Activated CD4-positive, alpha-beta T cell treated with anti-CD3 and anti-CD28 coated beads, Interleukin-10, Interleukin-2, amounts not matched to agents 100 ng/mL and 50 ng/mL, durations not matched to agents 16 hours and 8 hours (primary cell): ENCODE data around the gene ACAP3.
A peak's percentile ranks its signal among the peaks of the same experiment; 100 is the strongest.

Experiments used
- DNase-seq: peaks from one replicate; pipeline ENCODE4 v3.0.0-alpha.2; 2020

ACAP3 gene

DNA sequence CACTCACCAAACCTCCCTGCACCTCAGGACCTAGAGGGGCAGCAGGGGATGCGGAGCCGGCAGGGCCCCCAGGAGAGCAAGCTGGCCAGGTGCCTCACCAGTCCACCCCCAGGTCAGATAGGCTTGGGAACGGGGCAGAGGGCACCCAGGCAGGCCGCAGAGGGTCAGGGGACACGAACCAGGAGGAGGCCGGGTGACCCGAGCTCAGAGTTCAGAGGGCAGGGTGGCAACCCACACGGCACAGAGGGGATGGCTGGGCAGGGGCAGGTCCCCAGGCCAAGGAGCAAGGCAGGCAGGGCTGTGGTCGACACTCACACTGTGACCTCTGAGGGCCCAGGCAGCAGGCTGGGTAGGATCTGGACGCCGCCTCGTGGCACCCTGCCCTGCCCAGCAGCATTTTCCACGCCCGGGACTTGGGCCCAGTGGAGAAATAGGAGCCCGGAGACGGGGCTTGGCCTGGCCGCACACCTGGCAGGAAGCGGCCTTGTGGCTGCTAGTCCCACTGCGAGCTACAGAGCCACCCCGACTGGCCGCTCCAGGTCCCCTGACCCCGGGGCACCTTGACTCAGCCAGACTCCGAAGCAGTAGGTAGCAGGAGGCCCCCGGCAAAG is 36.2 kb upstream of the ACAP3 start:
- DNase-seq = no peak

GRCh38 chr1:1342584-1343115 is 34.9 kb upstream of the ACAP3 start:
- no peak for DNase-seq

DNA sequence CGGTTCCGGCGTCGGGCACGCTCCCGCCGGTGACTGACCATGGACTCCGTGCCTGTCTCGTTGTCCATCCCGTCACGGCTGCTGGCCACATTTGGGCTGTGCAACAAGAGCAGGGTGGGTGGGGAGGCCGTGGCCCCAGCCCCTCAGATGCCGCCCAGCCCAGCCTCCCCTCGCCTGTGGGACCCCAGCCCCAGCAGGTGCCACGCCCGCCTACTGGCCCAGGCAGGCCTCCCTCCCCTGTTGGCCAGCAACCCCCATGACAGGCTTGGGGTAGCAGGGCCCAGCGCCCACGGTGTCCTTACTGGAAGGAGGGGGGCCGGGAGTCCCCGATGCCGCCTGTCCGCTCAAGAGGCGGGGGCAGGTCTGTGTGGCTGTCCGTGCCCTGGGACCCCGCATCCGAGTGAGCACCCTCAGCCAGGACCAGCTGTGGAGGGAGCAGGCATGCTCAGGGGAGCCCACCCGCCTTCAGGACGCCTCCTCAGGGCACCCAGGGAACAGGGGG is 34.4 kb upstream of the ACAP3 start:
- DNase-seq = no peak

- DNase-seq = no peak
These were observed 33.9 kb upstream of the ACAP3 start for GRCh38 chr1:1341549-1342021.

DNA sequence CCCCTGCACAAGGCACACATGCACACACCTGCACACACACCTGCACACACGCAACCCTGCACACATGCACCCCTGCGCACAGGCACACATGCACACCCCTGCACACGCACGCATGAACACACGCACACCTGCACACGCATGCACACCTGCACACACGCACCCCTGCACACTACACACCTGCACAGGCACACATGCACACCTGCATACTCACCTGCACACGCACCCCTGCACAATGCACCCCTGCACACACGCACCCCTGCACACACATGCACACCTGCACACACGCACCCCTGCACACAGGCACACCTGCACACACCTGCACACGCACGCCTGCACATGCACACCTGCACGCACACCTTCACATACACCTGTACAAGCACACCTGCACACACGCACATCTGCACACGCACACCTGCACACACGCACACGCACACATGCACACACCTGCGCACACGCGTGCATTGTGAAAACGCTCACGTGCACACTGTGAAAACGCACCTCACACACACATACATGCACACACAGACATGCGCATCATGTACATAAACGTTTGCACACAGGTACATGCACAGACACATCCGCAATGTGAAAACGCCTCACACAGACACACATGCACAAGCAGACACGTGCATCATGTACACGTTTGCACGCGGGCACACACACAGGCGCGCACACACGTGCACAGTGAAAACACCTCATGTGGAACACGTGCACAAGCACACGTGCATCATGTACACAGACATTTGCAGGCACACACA is 33.2 kb upstream of the ACAP3 start:
- no peak for DNase-seq

GRCh38 chr1:1340185-1340584 is 32.5 kb upstream of the ACAP3 start:
- no peak for DNase-seq

DNA sequence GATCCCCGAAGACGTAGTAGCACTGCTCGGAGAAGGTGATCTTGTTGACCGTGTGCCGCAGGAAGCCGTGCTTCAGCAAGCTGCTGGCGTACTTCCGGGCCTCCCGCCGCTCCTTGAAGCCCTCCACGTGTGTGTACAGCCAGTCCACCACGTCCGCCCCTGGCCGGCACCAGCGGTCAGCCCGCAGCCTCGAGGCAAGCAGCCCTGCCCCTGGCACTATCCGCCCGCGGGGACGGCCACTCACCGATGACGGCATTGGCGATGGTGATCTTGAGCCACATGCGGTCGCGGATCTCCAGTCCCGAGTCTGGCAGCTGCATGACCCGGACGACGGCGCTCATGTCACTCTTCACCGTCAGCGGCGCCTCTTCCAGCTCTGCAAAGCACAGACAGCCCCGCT is 30.5 kb upstream of the ACAP3 start:
- no peak for DNase-seq

- DNase-seq = peak; percentile 35
These were observed 30.0 kb upstream of the ACAP3 start for GRCh38 chr1:1337793-1338147.

GRCh38 chr1:1336931-1337792 is 29.4 kb upstream of the ACAP3 start:
- no peak for DNase-seq

DNA sequence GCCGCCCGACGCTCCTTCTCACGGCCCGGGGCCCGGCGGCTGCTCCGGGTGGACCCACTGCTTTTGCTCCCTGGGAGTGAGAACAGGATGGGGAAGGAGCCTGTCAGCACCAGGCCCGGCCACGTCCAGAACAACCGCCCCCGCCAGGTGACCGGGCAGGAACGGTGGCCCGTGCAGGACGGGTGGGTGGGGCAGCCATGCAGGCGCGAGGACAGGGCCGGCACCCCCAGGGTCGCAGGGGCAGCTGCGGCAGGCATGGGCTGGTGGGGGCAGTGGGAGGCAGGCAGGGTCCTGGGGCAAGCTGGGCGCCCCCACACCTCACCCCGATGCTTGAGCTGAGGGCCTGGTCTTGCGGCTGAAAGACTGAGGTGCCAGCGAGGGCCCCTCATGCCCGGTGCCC is 28.7 kb upstream of the ACAP3 start:
- no peak for DNase-seq

- no peak for DNase-seq
These were observed 28.1 kb upstream of the ACAP3 start for GRCh38 chr1:1335792-1336248.

- DNase-seq = no peak
These were observed 27.6 kb upstream of the ACAP3 start for GRCh38 chr1:1335283-1335682.

DNA sequence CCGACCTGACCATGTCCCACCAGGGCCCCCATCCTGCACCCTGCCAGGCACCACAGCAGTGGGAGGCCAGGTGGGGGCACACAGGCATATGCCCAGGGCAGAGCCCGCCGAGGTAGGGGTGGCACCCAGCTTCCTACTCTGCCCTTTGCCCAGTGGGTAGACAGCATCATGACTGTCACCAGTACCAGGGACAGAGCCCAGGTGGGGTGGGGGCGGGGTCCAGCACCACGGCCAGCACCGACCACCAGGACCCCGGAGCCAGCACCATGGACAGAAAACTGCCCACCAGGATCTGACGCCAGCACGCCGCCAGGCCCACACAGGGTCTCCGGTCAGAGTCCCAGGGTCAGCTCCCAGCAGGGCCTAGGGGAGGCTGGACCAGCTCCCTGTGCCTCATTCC is 27.1 kb upstream of the ACAP3 start:
- DNase-seq = no peak

- DNase-seq = no peak
These were observed 26.0 kb upstream of the ACAP3 start for GRCh38 chr1:1333551-1334241.

- DNase-seq = no peak
These were observed 25.2 kb upstream of the ACAP3 start for GRCh38 chr1:1332774-1333480.

GRCh38 chr1:1332031-1332755 is 24.5 kb upstream of the ACAP3 start:
- no peak for DNase-seq

DNA sequence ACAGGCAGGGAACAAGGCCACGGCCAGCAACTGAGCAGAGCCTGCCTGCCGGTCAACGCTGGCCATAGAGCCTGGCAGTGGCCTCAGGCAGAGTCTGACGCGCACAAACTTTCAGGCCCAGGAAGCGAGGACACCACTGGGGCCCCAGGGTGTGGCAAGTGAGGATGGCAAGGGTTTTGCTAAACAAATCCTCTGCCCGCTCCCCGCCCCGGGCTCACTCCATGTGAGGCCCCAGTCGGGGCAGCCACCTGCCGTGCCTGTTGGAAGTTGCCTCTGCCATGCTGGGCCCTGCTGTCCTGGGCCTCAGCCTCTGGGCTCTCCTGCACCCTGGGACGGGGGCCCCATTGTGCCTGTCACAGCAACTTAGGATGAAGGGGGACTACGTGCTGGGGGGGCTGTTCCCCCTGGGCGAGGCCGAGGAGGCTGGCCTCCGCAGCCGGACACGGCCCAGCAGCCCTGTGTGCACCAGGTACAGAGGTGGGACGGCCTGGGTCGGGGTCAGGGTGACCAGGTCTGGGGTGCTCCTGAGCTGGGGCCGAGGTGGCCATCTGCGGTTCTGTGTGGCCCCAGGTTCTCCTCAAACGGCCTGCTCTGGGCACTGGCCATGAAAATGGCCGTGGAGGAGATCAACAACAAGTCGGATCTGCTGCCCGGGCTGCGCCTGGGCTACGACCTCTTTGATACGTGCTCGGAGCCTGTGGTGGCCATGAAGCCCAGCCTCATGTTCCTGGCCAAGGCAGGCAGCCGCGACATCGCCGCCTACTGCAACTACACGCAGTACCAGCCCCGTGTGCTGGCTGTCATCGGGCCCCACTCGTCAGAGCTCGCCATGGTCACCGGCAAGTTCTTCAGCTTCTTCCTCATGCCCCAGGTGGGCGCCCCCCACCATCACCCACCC is 23.6 kb upstream of the ACAP3 start, which contains the start of gene TAS1R3:
Gene TAS1R3 (plus strand): TSS at position 213 of the 898 bp plus-strand sequence. CDS start 66 bp downstream, at position 279.
- DNase-seq = no peak

DNA sequence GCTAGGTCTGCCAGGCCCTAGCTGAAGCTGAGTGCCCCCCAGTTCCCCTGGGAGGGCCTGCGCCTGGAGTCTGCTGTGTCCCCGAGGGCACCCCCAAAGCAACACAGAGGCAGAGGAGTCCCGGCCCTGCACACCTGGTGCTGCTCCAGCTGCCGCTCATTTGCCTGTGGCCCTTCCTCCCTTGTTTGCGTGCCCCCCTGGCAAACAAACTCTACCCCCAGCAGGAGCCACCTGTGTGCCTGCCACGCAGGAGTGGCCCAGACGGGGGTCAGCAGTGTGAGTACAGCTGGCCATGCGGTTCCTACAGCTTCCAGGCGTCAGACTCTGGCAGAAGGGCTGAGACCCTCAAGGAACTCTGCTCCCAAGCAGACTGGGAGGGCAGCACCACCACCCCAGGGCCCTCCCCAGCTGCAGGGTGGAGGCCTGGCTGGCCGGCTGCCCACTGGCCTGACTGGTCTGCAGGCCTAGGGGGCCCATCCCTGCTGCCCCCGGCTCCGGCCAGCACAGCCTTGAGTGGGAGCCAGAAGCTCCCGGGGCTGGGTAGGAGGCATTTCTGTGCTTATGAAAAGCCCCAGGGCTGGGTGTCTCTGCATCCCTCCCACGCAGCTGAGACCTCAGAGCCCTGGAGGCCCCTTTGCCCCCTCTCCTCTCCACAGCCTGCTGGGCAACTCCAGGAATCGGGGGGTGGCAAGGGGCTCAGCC is 22.8 kb upstream of the ACAP3 start:
- DNase-seq = no peak
